Stomach (tissue), 9 donors: ENCODE data around the gene DLG2. TPM values are rescaled to one million over a fixed set of nuclear protein-coding genes. Genes with fewer than 3 reads are reported as not detected.

Experiments
- DNase-seq, 2 donors: peaks; one replicate each; pipeline versions ENCODE4 v3.0.0 to v3.0.0-alpha.2; 2013 to 2019
- H3K27ac ChIP-seq, 5 donors: fragments of 200-600 bp in 4 of 5; sonication (generic) in 4 of 5; one replicate each; pipeline ENCODE4 v1.5.1; 2013 to 2019; ENCODE audit warnings: mild to moderate bottlenecking in 1 of 5, moderate library complexity in 1 of 5
- H3K27me3 ChIP-seq, 3 donors: fragments of 200-600 bp; sonication (generic); one replicate each; pipeline ENCODE4 v1.5.1; 2017 to 2019; ENCODE audit warnings: mixed run types in 1 of 3
- H3K36me3 ChIP-seq, 4 donors: fragments of 200-600 bp; sonication (generic); 1 replicate in 3 of 4; 2 replicates in 1 of 4; pipeline ENCODE4 v1.5.1; 2016 to 2019
- H3K4me1 ChIP-seq, 4 donors: fragments of 200-600 bp; sonication (generic); one replicate each; pipeline ENCODE4 v1.5.1; 2016 to 2019
- H3K4me3 ChIP-seq, 4 donors: fragments of 200-600 bp; sonication (generic) in 3 of 4; one replicate each; pipeline ENCODE4 v1.5.1; 2016 to 2019; ENCODE audit warnings: mild to moderate bottlenecking in 1 of 4
- H3K9me3 ChIP-seq, 4 donors: fragments of 200-600 bp; sonication (generic); one replicate each; pipeline ENCODE4 v1.5.1; 2016 to 2019
- EP300 ChIP-seq: sonication (generic); formaldehyde crosslinking; IDR thresholded peaks from one replicate; pipeline ENCODE4 v1.6.1; 2017; ENCODE audit warnings: antibody characterized with exemption
- POLR2A ChIP-seq, 4 donors: fragments of 450-650 bp; IDR thresholded peaks; one replicate each; pipeline ENCODE4 v1.6.1; 2016; ENCODE audit warnings: antibody characterized with exemption in 4 of 4, control low read depth in 2 of 4, mild to moderate bottlenecking in 1 of 4, moderate library complexity in 1 of 4
- POLR2AphosphoS5 ChIP-seq, 3 donors: sonication (generic); formaldehyde crosslinking; IDR thresholded peaks; one replicate each; pipeline ENCODE4 v1.6.1; 2016; ENCODE audit warnings: antibody characterized with exemption in 3 of 3
- WGBS, 5 donors: extraction: QIAGEN DNeasy Blood & Tissue Kit in 3 of 5; methylation state at CpG; one replicate each; pipeline versions ENCODE4 v1.1.5 to v1.1.7; 2013 to 2018; 5-methylcytosine and 5-hydroxymethylcytosine counted together
- intact Hi-C: fragments of 100-400 bp; cut with DNase I; formaldehyde crosslinking; loops from one replicate; pipeline ENCODE4 v1.15.1; 2023; ENCODE audit warnings: low total_unique reads
- polyA plus RNA-seq, 3 donors: library from polyadenylated mRNA; stranded (reverse); fragments of 200-250 nt; gene quantifications; one replicate each; pipeline ENCODE4 v1.2.3, GENCODE V29; 2013
- total RNA-seq, 5 donors: library from RNA; depleted of rRNA; stranded (reverse); fragments of >200 nt; gene quantifications; one replicate each; pipeline versions ENCODE4 v1.1.0 to v1.2.3, GENCODE V29; 2014 to 2016
- TF ChIP-seq, protein P1 (sequence below), 7 experiments: fragments of 450-650 bp in 4 of 7; fragments of 200-600 bp in 3 of 7; sonication (generic) in 3 of 7; IDR thresholded peaks; one replicate each; pipeline ENCODE4 v1.5.1; 2016 to 2019; ENCODE audit warnings: antibody characterized with exemption in 7 of 7, control low read depth in 2 of 7, mild to moderate bottlenecking in 1 of 7
- donor health status: healthy with polysubstance abuse.
- donor health status: Bipolar disorder and iron deficiency.
- donor health status: healthy.

Gene DLG2
- total and polyA plus RNA-seq, 8 donors, result 1.3 to 19.1 (median 3.5) TPM

GRCh38 chr11:85423316-85423715 lies 203.8 kb downstream of the DLG2 start:
- H3K27ac ChIP-seq, result no peak overlapping the region
- intact Hi-C loops, result no loop called here
- 69 to 100% (median 84%) methylated on average over 1 of the region's 1 CpG for WGBS, 5 donors

GRCh38 chr11:85414175-85414574 lies 213.0 kb downstream of the DLG2 start:
- Histone ChIP-seq H3K4me3 (no peak overlapping the region), H3K9me3 (peaks cover 0 to 47% (median 38%) of the 10 kb centered on the region in 4 donors), H3K4me1 (no peaks in the 10 kb centered on the region), H3K27ac (no peak overlapping the region), H3K27me3 (no peaks in the 10 kb centered on the region), H3K36me3 (no peaks in the 10 kb centered on the region)
- 81 to 83% (median 82%) methylated on average over 5 of the region's 5 CpGs for WGBS, 5 donors
- TF ChIP-seq POLR2A (IDR thresholded peaks at IDR 0.05) (no peak), EP300 (no peak), POLR2AphosphoS5 (IDR thresholded peaks at IDR 0.05) (no peak)
- TF ChIP-seq, protein P1, sequence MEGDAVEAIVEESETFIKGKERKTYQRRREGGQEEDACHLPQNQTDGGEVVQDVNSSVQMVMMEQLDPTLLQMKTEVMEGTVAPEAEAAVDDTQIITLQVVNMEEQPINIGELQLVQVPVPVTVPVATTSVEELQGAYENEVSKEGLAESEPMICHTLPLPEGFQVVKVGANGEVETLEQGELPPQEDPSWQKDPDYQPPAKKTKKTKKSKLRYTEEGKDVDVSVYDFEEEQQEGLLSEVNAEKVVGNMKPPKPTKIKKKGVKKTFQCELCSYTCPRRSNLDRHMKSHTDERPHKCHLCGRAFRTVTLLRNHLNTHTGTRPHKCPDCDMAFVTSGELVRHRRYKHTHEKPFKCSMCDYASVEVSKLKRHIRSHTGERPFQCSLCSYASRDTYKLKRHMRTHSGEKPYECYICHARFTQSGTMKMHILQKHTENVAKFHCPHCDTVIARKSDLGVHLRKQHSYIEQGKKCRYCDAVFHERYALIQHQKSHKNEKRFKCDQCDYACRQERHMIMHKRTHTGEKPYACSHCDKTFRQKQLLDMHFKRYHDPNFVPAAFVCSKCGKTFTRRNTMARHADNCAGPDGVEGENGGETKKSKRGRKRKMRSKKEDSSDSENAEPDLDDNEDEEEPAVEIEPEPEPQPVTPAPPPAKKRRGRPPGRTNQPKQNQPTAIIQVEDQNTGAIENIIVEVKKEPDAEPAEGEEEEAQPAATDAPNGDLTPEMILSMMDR (IDR thresholded peaks at IDR 0.05), result no peak
- intact Hi-C loops, result no loop called here
- DNase-seq, result no peak

More at GRCh38 chr11:85423316-85423715, 203.8 kb downstream of the DLG2 start:
- no peaks in the 10 kb centered on the region for H3K36me3 ChIP-seq
- no peak overlapping the region for H3K4me3 ChIP-seq
- DNase-seq, result no peak
- no peaks in the 10 kb centered on the region for H3K4me1 ChIP-seq
- H3K27me3 ChIP-seq, result no peaks in the 10 kb centered on the region
- TF ChIP-seq EP300 (no peak), POLR2AphosphoS5 (IDR thresholded peaks at IDR 0.05) (no peak), POLR2A (IDR thresholded peaks at IDR 0.05) (no peak)
- TF ChIP-seq, protein P1 (IDR thresholded peaks at IDR 0.05), result no peak
- peaks cover 0 to 66% (median 44%) of the 10 kb centered on the region in 4 donors for H3K9me3 ChIP-seq

DNA sequence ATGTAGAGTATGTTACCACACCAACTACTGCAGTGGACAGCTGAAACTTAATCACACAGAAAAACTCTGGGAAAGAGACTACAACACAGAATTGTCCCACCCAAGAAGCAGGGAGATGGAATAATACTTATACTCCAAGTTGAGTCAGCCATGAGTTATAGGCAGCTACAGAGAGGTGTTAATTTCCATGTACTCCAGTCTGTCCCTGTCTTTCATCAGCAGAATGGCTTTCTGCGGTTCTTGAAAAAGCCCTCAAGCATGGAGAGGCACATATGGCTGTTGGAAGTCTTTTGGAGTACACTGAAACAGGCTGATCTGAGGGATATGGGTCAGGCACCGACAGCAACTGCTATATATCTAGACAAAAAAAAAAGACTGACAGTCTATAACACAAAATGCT lies 219.5 kb downstream of the DLG2 start:
- no peaks in the 10 kb centered on the region for H3K4me1 ChIP-seq
- H3K36me3 ChIP-seq, result no peaks in the 10 kb centered on the region
- DNase-seq, result no peak
- H3K27me3 ChIP-seq, result no peaks in the 10 kb centered on the region
- peaks cover 0 to 23% (median 4%) of the 10 kb centered on the region in 4 donors for H3K9me3 ChIP-seq
- intact Hi-C loops, result no loop called here
- no peak overlapping the region for H3K4me3 ChIP-seq
- H3K27ac ChIP-seq, result no peak overlapping the region
- 74 to 88% (median 84%) methylated on average over 2 of the region's 2 CpGs for WGBS, 5 donors
- TF ChIP-seq POLR2AphosphoS5 (IDR thresholded peaks at IDR 0.05) (no peak), EP300 (no peak), POLR2A (IDR thresholded peaks at IDR 0.05) (no peak)
- TF ChIP-seq, protein P1 (IDR thresholded peaks at IDR 0.05), result no peak

DNA sequence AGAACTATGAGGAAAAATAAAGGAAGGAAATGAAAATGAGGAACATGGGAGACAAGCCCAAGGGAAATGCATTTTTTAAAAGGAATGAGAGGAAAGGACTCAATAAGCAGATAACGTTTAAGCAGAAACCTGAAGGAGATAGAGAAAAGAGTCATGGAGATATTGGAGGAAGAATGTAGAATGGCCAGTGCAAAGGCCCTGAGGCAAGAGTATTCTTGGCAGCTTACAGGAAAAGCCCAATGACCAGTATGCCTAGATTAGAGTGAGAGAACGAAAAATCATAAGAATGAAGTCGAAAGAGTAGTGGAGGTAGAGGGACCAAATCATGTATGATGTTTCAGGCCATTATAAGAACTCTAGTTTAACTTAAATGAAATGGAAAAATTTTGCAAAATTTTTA lies 220.3 kb downstream of the DLG2 start:
- intact Hi-C loops, result no loop called here
- Histone ChIP-seq H3K27me3 (no peaks in the 10 kb centered on the region), H3K4me1 (no peaks in the 10 kb centered on the region), H3K27ac (no peak overlapping the region), H3K9me3 (peaks cover 0 to 25% (median 5%) of the 10 kb centered on the region in 4 donors), H3K4me3 (no peak overlapping the region), H3K36me3 (no peaks in the 10 kb centered on the region)
- WGBS, 5 donors, result 67 to 76% (median 74%) methylated on average over 3 of the region's 3 CpGs
- no peak for DNase-seq
- TF ChIP-seq EP300 (no peak), POLR2AphosphoS5 (IDR thresholded peaks at IDR 0.05) (no peak)
- TF ChIP-seq, protein P1 (IDR thresholded peaks at IDR 0.05), result no peak
